Neural cell (in vitro differentiated cells): ENCODE data around the gene RYR3. TPM values are rescaled to one million over a fixed set of nuclear protein-coding genes. Genes with fewer than 3 reads are reported as not detected.

Source experiments
- H2AFZ ChIP-seq: fragments of 200-600, 300-800 bp; sonication (generic), shearing (Covaris generic); 2 replicates; pipeline ENCODE4 v1.6.0; 2014; ENCODE audit warnings: low read depth, mild to moderate bottlenecking, antibody characterized with exemption, low read length, moderate library complexity
- H3F3A ChIP-seq: fragments of 200-600 bp; shearing (Covaris generic); 2 replicates; pipeline ENCODE4 v1.6.1; 2016; ENCODE audit warnings: mild to moderate bottlenecking, moderate library complexity, mixed read lengths, antibody characterized with exemption, low read length; ENCODE audit not compliant: insufficient read depth, poor library complexity, severe bottlenecking
- H3K27ac ChIP-seq: fragments of 200-600, 300-800 bp; sonication (generic), shearing (Covaris generic); 2 replicates; pipeline ENCODE4 v1.5.1; 2014; ENCODE audit warnings: mild to moderate bottlenecking, low read length, moderate library complexity
- H3K27me3 ChIP-seq: fragments of 300-800, 200-600 bp; sonication (generic), shearing (Covaris generic); 2 replicates; pipeline ENCODE4 v1.6.0; 2014; ENCODE audit warnings: mild to moderate bottlenecking, low read depth, low read length, moderate library complexity; ENCODE audit not compliant: insufficient read depth
- H3K36me3 ChIP-seq: fragments of 300-800, 200-600 bp; sonication (generic), shearing (Covaris generic); 2 replicates; pipeline ENCODE4 v1.5.1; 2014; ENCODE audit warnings: mild to moderate bottlenecking, antibody characterized with exemption, low read length, moderate library complexity; ENCODE audit not compliant: insufficient read depth
- H3K4me2 ChIP-seq: fragments of 300-800, 200-600 bp; sonication (generic), shearing (Covaris generic); 2 replicates; pipeline ENCODE4 v1.6.0; 2014; ENCODE audit warnings: mild to moderate bottlenecking, low read length
- H3K4me3 ChIP-seq: fragments of 300-800, 200-600 bp; sonication (generic), shearing (Covaris generic); 2 replicates; pipeline ENCODE4 v1.5.1; 2014; ENCODE audit warnings: mild to moderate bottlenecking, low read length, moderate library complexity
- H3K79me2 ChIP-seq: fragments of 200-600 bp; shearing (Covaris generic); replicated peaks from 2 replicates; pipeline ENCODE4 v1.6.0; 2014; ENCODE audit warnings: mild to moderate bottlenecking, low read length, moderate library complexity; ENCODE audit not compliant: insufficient read depth
- H3K9ac ChIP-seq: fragments of 300-800, 200-600 bp; sonication (generic), shearing (Covaris generic); 2 replicates; pipeline ENCODE4 v1.6.1; 2016; ENCODE audit warnings: mild to moderate bottlenecking, low read length, mixed read lengths
- H3K9me2 ChIP-seq: fragments of 200-600 bp; shearing (Covaris generic); 2 replicates; pipeline ENCODE4 v1.6.1; 2016; ENCODE audit warnings: mild to moderate bottlenecking, low read length, mixed read lengths; ENCODE audit not compliant: insufficient read depth
- H3K9me3 ChIP-seq: fragments of 200-600, 300-800 bp; sonication (generic), shearing (Covaris generic); 2 replicates; pipeline ENCODE4 v1.6.1; 2016; ENCODE audit warnings: mild to moderate bottlenecking, mixed run types, low read length, moderate library complexity, mixed read lengths
- H4K20me1 ChIP-seq: fragments of 200-600 bp; shearing (Covaris generic); 2 replicates; pipeline ENCODE4 v1.6.1; 2016; ENCODE audit warnings: mild to moderate bottlenecking, mixed run types; ENCODE audit not compliant: insufficient read depth
- CTCF ChIP-seq: fragments of 450-650 bp; IDR thresholded peaks from 2 replicates; pipeline ENCODE4 v1.5.1; 2014; ENCODE audit warnings: antibody characterized with exemption, mild to moderate bottlenecking, moderate library complexity; ENCODE audit not compliant: poor library complexity, severe bottlenecking
- EP300 ChIP-seq: fragments of 450-650 bp; conservative IDR thresholded peaks from 2 replicates; pipeline ENCODE4 v1.6.1; 2014; ENCODE audit warnings: antibody characterized with exemption, mild to moderate bottlenecking, moderate library complexity; ENCODE audit not compliant: poor library complexity, severe bottlenecking
- EZH2 ChIP-seq: fragments of 200-600, 300-800 bp; shearing (Covaris generic), sonication (generic); IDR thresholded peaks from 2 replicates; pipeline ENCODE4 v1.6.1; 2014; ENCODE audit warnings: antibody characterized with exemption, low read length, borderline replicate concordance, mild to moderate bottlenecking; ENCODE audit not compliant: insufficient read depth, poor library complexity, severe bottlenecking
- MXI1 ChIP-seq: fragments of 450-650 bp; conservative IDR thresholded peaks from 2 replicates; pipeline ENCODE4 v1.6.1; 2014; ENCODE audit warnings: antibody characterized with exemption, mild to moderate bottlenecking; ENCODE audit not compliant: poor library complexity, severe bottlenecking
- POLR2AphosphoS5 ChIP-seq: IDR thresholded peaks from 2 replicates; pipeline ENCODE4 v1.6.1; 2012
- RAD21 ChIP-seq: fragments of 450-650 bp; conservative IDR thresholded peaks from 2 replicates; pipeline ENCODE4 v1.6.1; 2014; ENCODE audit warnings: antibody characterized with exemption, mild to moderate bottlenecking, moderate library complexity
- REST ChIP-seq: IDR thresholded peaks from 2 replicates; pipeline ENCODE4 v1.6.1; 2012; ENCODE audit warnings: borderline replicate concordance
- SMC3 ChIP-seq: fragments of 450-650 bp; conservative IDR thresholded peaks from 2 replicates; pipeline ENCODE4 v1.6.1; 2014; ENCODE audit warnings: antibody characterized with exemption, mild to moderate bottlenecking, moderate library complexity; ENCODE audit not compliant: poor library complexity
- TAF1 ChIP-seq: IDR thresholded peaks from 2 replicates; pipeline ENCODE4 v1.6.1; 2012; ENCODE audit warnings: low read depth
- polyA plus RNA-seq: library from polyadenylated mRNA; depleted of rRNA; stranded (reverse); fragments of >200 nt; gene quantifications from 2 replicates; pipeline ENCODE4 v1.2.3, GENCODE V29; 2014

RYR3 gene
- polyA plus RNA-seq, 1 donor from 2014 or later, result 12.6 TPM

- H3K4me3 ChIP-seq, result no peak overlapping the region
- no peaks in the 10 kb centered on the region for H3K9me3 ChIP-seq
- no peak for TF ChIP-seq TAF1
- no peak for TF ChIP-seq POLR2AphosphoS5
- TF ChIP-seq EP300, result no peak
- no peak for TF ChIP-seq RAD21
- no peak for TF ChIP-seq REST
- no peak for TF ChIP-seq EZH2
- TF ChIP-seq SMC3, result no peak
- TF ChIP-seq MXI1, result no peak
- TF ChIP-seq CTCF, result no peak
- no peak overlapping the region for H3K9ac ChIP-seq
- no peaks in the 10 kb centered on the region for H3F3A ChIP-seq
- no peaks in the 10 kb centered on the region for H3K79me2 ChIP-seq
- no peak overlapping the region for H3K27ac ChIP-seq
- H3K9me2 ChIP-seq, result no peaks in the 10 kb centered on the region
- no peaks in the 10 kb centered on the region for H3K36me3 ChIP-seq
- no peaks in the 10 kb centered on the region for H3K27me3 ChIP-seq
- H4K20me1 ChIP-seq, result no peaks in the 10 kb centered on the region
- no peak overlapping the region for H2AFZ ChIP-seq
- H3K4me2 ChIP-seq, result no peak overlapping the region
These were observed 14.7 kb upstream of the RYR3 start for GRCh38 chr15:33296050-33296449.

GRCh38 chr15:33296856-33297255 lies 13.9 kb upstream of the RYR3 start:
- Histone ChIP-seq H3F3A (no peaks in the 10 kb centered on the region), H3K9me2 (no peaks in the 10 kb centered on the region), H4K20me1 (no peaks in the 10 kb centered on the region), H2AFZ (no peak overlapping the region), H3K9ac (no peak overlapping the region), H3K9me3 (no peaks in the 10 kb centered on the region), H3K36me3 (no peaks in the 10 kb centered on the region), H3K27me3 (no peaks in the 10 kb centered on the region), H3K27ac (no peak overlapping the region), H3K79me2 (no peaks in the 10 kb centered on the region), H3K4me3 (no peak overlapping the region), H3K4me2 (no peak overlapping the region)
- TF ChIP-seq CTCF (no peak), REST (no peak), RAD21 (no peak), SMC3 (no peak)
